ENCODE results near the gene SPPL3. TPM values are rescaled to one million over a fixed set of nuclear protein-coding genes. Genes with fewer than 3 reads are reported as not detected.
"Not testable (repeated sequence)": the region's sequence is repeated elsewhere in the genome, so short reads cannot be mapped to it uniquely, and the experiment has no call there.

Gene SPPL3
- total RNA-seq, 1 experiment from 2014 or later, result 32.5 TPM

DNA sequence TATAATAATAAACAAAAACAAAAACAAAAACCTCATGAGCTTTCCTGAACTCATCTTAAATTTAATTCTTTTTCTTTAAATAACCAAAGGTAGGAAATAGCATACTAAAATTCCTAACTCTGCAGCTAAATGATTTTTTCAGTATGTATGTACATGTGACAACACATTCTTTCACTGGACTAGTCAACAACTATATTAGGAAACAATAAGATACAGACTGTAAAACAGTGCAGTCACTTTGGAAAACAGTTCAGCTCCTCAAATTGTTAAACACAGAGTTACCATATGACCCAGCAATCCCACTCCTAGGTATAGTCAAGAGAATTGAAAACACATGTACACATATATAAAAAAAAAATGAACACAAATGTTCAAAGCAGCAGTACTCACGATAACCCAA lies 64.7 kb downstream of the SPPL3 start (continued):
- TF ChIP-seq, protein P1, sequence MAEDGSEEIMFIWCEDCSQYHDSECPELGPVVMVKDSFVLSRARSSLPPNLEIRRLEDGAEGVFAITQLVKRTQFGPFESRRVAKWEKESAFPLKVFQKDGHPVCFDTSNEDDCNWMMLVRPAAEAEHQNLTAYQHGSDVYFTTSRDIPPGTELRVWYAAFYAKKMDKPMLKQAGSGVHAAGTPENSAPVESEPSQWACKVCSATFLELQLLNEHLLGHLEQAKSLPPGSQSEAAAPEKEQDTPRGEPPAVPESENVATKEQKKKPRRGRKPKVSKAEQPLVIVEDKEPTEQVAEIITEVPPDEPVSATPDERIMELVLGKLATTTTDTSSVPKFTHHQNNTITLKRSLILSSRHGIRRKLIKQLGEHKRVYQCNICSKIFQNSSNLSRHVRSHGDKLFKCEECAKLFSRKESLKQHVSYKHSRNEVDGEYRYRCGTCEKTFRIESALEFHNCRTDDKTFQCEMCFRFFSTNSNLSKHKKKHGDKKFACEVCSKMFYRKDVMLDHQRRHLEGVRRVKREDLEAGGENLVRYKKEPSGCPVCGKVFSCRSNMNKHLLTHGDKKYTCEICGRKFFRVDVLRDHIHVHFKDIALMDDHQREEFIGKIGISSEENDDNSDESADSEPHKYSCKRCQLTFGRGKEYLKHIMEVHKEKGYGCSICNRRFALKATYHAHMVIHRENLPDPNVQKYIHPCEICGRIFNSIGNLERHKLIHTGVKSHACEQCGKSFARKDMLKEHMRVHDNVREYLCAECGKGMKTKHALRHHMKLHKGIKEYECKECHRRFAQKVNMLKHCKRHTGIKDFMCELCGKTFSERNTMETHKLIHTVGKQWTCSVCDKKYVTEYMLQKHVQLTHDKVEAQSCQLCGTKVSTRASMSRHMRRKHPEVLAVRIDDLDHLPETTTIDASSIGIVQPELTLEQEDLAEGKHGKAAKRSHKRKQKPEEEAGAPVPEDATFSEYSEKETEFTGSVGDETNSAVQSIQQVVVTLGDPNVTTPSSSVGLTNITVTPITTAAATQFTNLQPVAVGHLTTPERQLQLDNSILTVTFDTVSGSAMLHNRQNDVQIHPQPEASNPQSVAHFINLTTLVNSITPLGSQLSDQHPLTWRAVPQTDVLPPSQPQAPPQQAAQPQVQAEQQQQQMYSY (CRISPR knock-in tag; IDR thresholded peaks at IDR 0.05), result no peak
- TF ChIP-seq, protein P2, sequence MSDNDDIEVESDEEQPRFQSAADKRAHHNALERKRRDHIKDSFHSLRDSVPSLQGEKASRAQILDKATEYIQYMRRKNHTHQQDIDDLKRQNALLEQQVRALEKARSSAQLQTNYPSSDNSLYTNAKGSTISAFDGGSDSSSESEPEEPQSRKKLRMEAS (CRISPR knock-in tag; IDR thresholded peaks at IDR 0.05), result no peak

DNA sequence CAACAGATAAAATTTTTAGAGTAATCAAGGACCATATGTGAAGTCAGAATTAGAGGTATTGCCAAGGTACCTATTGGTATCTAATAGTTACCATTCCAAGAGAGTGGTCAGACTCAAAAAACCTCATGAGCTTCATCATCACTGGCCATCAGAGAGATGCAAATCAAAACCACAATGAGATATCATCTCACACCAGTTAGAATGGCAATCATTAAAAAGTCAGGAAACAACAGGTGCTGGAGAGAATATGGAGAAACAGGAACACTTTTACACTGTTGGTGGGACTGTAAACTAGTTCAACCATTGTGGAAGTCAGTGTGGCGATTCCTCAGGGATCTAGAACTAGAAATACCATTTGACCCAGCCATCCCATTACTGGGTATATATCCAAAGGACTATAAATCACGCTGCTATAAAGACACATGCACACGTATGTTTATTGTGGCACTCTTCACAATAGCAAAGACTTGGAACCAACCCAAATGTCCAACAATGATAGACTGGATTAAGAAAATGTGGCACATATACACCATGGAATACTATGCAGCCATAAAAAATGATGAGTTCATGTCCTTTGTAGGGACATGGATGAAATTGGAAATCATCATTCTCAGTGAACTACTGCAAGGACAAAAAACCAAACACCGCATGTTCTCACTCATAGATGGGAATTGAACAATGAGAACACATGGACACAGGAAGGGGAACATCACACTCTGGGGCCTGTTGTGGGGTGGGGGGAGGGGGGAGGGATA lies 65.4 kb downstream of the SPPL3 start:
- H3K4me1 Mint-ChIP-seq, result peaks cover 18% of the 10 kb centered on the region
- not testable (repeated sequence) for ATAC-seq

DNA sequence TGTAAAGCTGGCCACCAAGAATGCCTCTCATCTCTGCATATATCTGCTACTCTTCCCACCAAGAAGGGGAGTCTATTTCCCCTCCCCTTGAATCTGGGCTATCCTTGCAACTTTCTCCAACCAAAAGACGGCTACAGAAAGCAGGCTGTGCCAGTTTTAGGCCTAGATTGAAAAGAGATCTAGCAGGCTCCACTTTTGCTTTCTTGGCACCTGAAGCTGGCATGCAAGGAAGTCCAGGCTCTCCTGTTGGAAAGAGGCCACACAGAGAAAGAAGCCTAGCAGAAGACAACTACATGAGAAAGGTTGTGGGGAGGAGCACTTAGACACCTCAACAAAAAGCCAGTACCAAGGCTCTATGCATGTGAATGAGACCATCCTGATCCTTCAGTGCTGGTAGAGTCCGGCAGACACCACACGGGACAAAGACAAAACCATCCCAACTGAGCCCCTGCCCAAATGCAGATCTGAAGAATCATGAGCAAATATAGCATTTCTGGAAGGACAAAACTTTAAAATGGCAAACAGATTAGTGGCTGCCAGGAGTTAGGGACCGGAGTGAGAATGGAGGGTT lies 68.0 kb downstream of the SPPL3 start:
- Mint-ChIP-seq H3K27me3 (ENCODE audit: low read depth) (no peaks in the 10 kb centered on the region), H3K4me3 (no peak overlapping the region), H3K9me3 (no peaks in the 10 kb centered on the region), H3K27ac (no peak overlapping the region), H3K4me1 (peaks cover 29% of the 10 kb centered on the region), H3K36me3 (no peaks in the 10 kb centered on the region)
- TF ChIP-seq SP1 (CRISPR knock-in tag; conservative IDR thresholded peaks at IDR 0.05) (no peak), OVOL2 (CRISPR knock-in tag; IDR thresholded peaks at IDR 0.05; ENCODE audit: borderline replicate concordance) (no peak), GRHL2 (CRISPR knock-in tag; IDR thresholded peaks at IDR 0.05; ENCODE audit: insufficient replicate concordance, severe bottlenecking) (no peak), CREB1 (CRISPR knock-in tag; IDR thresholded peaks at IDR 0.05) (no peak), ZNF121 (CRISPR knock-in tag; IDR thresholded peaks at IDR 0.05) (no peak), FOXK1 (CRISPR knock-in tag; IDR thresholded peaks at IDR 0.05) (no peak)
- TF ChIP-seq, protein P3, sequence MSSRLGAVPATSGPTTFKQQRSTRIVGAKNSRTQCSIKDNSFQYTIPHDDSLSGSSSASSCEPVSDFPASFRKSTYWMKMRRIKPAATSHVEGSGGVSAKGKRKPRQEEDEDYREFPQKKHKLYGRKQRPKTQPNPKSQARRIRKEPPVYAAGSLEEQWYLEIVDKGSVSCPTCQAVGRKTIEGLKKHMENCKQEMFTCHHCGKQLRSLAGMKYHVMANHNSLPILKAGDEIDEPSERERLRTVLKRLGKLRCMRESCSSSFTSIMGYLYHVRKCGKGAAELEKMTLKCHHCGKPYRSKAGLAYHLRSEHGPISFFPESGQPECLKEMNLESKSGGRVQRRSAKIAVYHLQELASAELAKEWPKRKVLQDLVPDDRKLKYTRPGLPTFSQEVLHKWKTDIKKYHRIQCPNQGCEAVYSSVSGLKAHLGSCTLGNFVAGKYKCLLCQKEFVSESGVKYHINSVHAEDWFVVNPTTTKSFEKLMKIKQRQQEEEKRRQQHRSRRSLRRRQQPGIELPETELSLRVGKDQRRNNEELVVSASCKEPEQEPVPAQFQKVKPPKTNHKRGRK (CRISPR knock-in tag; IDR thresholded peaks at IDR 0.05; ENCODE audit: borderline replicate concordance), result no peak
- TF ChIP-seq, protein P4, sequence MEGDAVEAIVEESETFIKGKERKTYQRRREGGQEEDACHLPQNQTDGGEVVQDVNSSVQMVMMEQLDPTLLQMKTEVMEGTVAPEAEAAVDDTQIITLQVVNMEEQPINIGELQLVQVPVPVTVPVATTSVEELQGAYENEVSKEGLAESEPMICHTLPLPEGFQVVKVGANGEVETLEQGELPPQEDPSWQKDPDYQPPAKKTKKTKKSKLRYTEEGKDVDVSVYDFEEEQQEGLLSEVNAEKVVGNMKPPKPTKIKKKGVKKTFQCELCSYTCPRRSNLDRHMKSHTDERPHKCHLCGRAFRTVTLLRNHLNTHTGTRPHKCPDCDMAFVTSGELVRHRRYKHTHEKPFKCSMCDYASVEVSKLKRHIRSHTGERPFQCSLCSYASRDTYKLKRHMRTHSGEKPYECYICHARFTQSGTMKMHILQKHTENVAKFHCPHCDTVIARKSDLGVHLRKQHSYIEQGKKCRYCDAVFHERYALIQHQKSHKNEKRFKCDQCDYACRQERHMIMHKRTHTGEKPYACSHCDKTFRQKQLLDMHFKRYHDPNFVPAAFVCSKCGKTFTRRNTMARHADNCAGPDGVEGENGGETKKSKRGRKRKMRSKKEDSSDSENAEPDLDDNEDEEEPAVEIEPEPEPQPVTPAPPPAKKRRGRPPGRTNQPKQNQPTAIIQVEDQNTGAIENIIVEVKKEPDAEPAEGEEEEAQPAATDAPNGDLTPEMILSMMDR (IDR thresholded peaks at IDR 0.05), result no peak
- TF ChIP-seq, protein P5, sequence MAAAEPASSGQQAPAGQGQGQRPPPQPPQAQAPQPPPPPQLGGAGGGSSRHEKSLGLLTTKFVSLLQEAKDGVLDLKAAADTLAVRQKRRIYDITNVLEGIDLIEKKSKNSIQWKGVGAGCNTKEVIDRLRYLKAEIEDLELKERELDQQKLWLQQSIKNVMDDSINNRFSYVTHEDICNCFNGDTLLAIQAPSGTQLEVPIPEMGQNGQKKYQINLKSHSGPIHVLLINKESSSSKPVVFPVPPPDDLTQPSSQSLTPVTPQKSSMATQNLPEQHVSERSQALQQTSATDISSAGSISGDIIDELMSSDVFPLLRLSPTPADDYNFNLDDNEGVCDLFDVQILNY (CRISPR knock-in tag; IDR thresholded peaks at IDR 0.05), result no peak
- TF ChIP-seq, protein P6, sequence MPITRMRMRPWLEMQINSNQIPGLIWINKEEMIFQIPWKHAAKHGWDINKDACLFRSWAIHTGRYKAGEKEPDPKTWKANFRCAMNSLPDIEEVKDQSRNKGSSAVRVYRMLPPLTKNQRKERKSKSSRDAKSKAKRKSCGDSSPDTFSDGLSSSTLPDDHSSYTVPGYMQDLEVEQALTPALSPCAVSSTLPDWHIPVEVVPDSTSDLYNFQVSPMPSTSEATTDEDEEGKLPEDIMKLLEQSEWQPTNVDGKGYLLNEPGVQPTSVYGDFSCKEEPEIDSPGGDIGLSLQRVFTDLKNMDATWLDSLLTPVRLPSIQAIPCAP (CRISPR knock-in tag; IDR thresholded peaks at IDR 0.05), result no peak
- TF ChIP-seq, protein P2 (CRISPR knock-in tag; IDR thresholded peaks at IDR 0.05), result no peak
- TF ChIP-seq, protein P7, sequence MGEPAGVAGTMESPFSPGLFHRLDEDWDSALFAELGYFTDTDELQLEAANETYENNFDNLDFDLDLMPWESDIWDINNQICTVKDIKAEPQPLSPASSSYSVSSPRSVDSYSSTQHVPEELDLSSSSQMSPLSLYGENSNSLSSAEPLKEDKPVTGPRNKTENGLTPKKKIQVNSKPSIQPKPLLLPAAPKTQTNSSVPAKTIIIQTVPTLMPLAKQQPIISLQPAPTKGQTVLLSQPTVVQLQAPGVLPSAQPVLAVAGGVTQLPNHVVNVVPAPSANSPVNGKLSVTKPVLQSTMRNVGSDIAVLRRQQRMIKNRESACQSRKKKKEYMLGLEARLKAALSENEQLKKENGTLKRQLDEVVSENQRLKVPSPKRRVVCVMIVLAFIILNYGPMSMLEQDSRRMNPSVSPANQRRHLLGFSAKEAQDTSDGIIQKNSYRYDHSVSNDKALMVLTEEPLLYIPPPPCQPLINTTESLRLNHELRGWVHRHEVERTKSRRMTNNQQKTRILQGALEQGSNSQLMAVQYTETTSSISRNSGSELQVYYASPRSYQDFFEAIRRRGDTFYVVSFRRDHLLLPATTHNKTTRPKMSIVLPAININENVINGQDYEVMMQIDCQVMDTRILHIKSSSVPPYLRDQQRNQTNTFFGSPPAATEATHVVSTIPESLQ (CRISPR knock-in tag; IDR thresholded peaks at IDR 0.05), result no peak
- TF ChIP-seq, protein P8, sequence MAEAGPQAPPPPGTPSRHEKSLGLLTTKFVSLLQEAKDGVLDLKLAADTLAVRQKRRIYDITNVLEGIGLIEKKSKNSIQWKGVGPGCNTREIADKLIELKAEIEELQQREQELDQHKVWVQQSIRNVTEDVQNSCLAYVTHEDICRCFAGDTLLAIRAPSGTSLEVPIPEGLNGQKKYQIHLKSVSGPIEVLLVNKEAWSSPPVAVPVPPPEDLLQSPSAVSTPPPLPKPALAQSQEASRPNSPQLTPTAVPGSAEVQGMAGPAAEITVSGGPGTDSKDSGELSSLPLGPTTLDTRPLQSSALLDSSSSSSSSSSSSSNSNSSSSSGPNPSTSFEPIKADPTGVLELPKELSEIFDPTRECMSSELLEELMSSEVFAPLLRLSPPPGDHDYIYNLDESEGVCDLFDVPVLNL (CRISPR knock-in tag; IDR thresholded peaks at IDR 0.05; ENCODE audit: borderline replicate concordance, low read depth), result no peak
- ChIA-PET CTCF (no interaction called here), POLR2A (no interaction called here)
- DNase-seq (ENCODE audit: low spot score) (no peak), ATAC-seq (peak; percentile 24; the same call in 1 of the 2 replicates)

More for the DNA sequence above, 65.4 kb downstream of the SPPL3 start:
- DNase-seq (ENCODE audit: low spot score); H3K27ac Mint-ChIP-seq; CTCF ChIA-PET; H3K27me3 Mint-ChIP-seq (ENCODE audit: low read depth); H3K4me3 Mint-ChIP-seq; H3K9me3 Mint-ChIP-seq; POLR2A ChIA-PET; H3K36me3 Mint-ChIP-seq: not testable (repeated sequence)
